Stimulated activated CD4-positive, alpha-beta T cell treated with anti-CD3 and anti-CD28 coated beads, TNF-alpha, amount 100 ng/mL, for 48 hours (primary cell): Measurements from ENCODE around the gene NPAS4.
A peak's percentile ranks its signal among the peaks of the same experiment; 100 is the strongest.
"Not testable (repeated sequence)": the region's sequence is repeated elsewhere in the genome, so short reads cannot be mapped to it uniquely, and the experiment has no call there.

Experiments
- DNase-seq, 3 donors: peaks; one replicate each; pipeline ENCODE4 v3.0.0-alpha.2; 2020; ENCODE audit warnings: low read depth in 3 of 3

Gene NPAS4

DNA sequence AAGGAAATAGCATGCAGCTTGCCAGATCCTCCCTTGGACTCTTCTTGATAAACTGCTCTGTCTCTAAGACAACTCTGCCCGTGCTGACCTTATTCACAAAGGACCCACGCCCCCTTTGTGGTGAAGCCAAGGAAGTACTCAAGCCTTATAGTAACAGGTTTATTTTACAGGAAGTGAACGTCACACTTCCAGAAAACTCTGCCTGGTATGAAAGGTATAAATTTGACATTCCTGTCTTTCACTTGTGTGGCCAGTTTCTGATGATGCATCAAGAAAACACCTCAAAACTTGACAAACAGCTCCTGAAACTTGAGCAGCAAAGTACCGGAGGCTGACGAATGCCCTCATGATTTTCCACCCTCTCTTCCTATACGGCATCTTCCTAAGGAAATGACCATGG, 33.4 kb downstream of the NPAS4 start:
- no peak for DNase-seq

DNA sequence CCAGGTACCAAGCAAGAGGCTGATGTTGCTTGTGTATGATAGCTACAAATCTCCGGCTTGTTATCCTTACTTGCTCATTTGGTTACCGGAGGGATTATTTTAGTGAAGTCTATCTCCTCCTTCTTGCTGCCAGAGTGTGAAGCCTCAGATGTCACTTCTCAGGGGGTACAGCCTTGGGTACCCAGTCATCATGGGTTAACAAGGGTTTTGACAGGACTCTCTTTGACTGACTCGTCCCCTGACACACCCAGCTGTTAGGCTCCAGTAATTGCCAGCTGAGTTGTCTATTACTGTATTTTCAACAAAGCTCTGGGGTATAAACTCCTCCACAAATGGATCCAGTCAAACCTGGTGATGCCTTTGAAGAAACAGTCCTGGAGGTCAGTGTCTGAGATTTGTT, 34.0 kb downstream of the NPAS4 start:
- no peak for DNase-seq

DNA sequence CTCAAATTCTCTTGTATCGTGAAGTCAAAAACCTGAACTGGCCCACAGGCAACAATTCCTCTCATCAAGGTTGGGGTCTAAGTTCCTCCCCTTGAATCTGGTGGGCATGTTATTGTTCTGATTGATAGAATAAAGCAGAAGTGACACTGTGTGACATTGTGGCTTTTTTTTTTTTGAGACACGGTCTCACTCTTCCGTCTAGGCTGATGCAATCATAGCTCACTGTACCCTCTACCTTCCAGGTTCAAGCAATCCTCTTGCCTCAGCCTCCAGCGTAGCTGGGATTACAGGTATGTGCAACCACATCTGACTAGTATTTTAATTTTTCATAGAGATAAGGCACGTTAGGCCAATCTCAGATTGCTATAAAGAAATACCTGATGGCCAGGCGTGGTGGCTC, 37.0 kb downstream of the NPAS4 start:
- no peak for DNase-seq

DNA sequence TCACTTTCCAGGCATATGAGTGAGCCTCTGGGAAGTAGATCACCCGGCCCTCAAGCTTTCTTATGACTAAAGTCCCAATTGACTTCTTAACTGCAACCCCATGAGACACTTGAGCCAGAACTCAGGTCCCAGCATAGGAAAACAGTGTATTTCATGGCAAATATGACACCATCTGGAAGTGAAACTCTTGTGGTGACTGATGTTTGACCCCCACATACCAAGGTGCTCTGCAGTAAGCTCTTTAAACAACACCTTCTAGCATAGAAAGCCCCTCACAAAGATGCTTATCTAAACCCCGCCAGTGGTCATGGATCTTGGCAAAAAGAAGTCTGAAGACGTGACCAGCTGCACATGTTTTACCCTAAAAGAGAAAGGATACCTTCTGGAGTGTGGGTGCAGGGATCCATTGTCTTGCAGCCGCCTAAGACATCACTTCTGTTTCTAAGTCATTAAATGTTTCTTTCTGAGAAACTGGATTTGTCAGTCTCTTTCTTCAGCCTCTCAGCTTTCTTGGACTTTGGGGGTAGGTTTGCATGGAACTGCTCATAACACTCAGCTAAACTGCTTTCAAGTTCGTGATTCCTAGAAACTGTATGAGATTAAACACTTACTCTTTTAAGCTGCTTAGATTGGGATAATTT, 38.4 kb downstream of the NPAS4 start:
- no peak for DNase-seq

DNA sequence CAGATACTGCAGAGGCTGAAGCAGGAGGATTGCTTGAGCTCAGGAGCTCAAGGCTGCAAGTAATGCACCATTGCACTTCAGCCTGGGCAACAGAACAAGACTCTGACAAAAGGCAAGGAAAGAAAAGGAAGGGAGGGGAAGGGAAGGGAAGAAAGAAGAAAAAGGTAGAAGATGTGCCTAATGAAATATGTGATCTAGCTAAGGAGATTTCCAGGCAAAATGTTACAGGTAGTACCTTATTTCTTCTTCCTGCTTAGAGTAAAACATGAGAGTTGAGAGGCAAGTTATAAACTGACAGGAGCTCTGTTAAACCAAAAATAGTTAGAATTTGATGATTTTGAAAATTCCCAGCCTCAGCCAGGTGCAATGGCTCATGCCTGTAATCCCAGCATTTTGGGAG, 41.2 kb downstream of the NPAS4 start:
- DNase-seq, result no peak

DNA sequence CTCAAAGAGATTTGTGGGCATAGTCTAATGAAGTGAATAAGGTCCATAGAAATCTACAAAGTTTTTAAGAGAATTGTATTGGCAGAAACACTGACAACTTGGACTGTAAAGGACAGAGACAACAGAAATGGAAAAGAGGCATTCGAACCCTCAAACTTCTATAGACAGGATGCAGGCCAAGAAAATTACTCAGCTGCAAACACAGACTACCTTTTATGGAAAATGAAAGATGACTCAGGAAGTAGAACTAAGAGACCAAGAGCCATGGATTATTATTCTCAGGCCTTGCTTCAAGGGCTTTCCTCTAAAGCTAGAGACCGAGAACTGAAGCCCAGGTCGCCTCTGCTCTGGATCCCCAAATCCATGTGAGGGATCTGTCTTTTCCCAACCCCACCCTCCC, 42.1 kb downstream of the NPAS4 start:
- DNase-seq, result no peak

DNA sequence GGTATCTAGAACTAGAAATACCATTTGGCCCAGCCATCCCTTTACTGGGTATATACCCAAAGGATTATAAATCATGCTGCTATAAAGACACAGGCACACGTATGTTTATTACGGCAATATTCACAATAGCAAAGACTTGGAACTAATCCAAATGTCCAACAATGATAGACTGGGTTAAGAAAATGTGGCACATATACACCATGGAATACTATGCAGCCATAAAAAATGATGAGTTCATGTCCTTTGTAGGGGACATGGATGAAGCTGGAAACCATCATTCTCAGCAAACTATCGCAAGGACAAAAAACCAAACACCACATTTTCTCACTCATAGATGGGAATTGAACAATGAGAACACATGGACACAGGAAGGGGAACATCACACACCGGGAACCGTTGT, 43.3 kb downstream of the NPAS4 start:
- DNase-seq, result not testable (repeated sequence)

DNA sequence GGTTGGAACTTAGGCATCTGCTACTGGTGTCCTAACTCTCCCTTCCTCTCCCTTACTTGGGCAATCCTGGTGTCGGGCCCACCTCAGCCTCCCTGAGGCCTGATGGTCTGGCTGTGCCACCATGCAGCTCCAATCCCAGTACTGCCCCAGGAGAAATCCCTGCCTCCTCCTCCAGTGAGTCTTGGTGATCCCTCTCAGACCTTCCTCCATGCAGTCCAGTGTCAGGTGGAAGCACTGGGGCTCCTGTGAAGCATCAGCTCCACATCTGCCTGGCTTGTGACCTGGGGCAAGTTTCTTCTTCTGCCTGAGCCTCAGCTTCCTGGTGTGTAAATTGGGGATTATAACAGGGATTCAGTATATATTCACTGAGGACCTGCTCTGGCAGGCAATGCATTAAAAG, 44.1 kb downstream of the NPAS4 start:
- no peak for DNase-seq

DNA sequence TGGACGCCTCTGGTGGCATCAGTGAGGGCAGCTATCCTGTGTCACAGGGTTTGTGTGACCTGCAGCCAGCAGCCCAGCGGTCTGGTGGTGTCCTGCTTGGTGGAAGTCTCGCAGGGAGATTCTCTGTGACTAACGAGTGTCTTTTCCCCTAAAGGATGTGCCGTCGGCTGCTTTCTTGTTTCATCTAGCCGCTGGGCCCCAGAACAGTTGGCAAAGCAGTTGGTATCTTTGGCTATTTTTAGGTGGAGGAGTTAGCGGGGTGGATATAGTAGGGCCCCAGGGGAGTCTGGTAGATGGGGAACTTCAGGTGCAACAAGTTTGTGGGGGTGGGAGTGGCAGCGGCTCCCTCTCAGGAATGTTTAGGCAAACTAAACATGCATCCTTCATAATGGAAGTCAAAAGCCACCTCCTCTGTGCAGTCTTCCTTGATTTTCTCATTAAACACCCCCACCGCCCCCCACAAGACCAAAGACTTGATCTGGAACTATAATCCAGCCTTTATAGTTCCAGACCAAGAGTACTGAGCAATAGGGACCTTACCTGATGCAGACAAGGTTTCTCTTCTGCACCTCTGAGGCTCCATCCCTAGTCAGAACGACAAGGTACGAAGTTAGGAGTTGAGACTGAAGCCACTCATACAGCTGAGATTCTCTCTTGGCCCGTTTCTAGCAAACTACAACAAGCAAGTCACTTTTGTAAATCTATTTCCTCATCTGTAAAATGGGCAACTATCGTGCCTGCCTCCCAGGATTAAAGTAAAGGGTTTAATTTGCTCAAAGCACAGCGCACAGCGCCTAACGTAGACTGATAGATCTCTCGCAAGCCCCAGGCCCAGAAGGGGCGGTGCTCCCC, 44.8 kb downstream of the NPAS4 start:
- no peak for DNase-seq

DNA sequence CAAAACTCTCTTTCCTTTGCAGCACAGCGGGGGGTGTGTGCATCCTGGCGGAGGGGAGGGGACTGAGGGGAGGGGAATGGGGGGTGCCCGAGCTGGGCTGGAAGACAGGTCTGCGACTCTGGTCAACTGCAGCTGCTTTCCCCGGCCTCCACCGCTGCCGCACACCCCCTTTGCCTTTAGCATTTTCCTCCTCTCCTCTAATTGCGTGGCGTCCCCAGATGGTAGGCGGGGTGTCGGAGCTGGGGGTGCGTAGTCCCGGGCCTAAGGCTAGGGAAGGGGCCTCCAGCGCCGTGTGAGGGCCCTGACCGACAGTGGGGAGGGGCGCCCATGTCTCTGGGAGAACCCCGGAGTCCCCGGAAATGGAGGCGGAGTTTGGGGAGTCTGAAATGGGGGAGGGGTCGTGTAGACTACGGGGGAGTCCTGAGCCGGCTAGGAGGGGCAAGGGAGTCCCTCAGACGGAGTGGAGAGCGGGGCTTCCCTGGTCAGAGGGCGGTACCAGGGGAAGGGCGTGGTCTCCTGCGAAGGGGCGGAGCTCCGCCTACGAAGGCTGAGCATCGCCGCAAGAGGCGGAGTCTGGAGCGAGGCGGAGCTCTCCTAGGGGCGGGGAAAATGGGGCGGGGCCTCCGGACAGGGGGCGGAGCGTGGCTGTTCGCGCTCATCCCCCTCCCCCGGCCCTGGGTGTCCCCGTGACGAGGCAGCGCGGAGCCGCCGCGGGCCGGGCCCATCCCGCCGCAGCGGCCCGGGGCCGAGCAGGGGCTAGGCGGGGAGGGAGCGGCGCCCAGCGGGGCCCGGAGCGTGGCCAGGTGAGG, 45.6 kb downstream of the NPAS4 start, which contains the start of gene PELI3:
TSS of gene PELI3 (plus strand) at position 681 of the 809 bp plus-strand sequence. CDS start 1,224 bp downstream, outside the sequence.
- peak; percentile 87 to 95 (median 93) for DNase-seq

DNA sequence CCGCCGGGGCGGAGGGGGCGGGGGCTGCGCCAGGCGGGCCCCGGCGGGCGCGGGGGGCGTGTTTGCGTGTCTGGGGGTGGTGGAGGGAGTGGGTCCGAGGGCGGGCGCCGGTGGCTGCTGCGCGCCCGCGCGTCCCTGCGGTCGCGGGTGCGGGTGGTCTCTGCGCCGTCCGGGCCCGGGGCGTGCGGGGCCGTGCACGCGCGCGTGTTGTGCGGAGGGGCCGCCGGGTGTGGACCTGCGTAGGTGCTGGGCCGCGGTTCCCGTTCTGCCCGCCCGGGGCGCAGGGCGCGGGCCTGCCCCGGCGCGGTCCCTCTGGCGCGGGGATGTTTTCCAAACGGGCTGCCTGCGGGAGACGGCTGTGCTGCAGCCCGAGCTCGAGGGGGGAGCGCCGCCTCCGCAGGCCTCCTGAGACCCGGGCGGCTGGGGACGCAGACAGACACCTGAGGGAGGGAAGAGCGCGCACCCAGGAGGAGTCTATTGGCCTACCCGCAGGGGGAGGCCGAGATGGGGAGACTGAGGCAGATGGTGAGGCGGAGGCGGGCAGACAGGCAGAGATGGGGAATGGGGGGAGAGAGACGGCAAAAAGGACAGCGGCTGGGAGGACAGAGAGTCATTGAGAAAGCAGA, 46.3 kb downstream of the NPAS4 start:
- DNase-seq, result no peak

DNA sequence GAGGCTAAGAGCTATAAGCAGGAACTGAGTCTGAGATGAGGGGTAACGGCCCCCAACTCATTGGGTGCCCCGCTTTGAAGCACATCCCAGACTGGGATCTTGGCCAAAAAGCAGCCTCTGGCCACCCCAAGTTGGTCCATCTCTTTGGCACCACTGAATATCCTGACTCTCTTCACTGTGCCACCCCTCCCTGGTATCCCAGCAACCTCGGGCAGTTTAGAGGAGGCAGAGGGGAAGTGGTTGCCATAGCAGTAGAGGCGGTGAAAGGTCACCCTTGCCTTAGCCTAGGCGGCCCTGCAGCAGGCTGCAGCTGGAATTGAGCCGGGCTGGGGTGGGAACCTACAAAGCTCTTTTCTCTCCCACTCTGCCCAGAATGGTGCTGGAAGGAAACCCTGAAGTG, 46.9 kb downstream of the NPAS4 start:
- no peak for DNase-seq

DNA sequence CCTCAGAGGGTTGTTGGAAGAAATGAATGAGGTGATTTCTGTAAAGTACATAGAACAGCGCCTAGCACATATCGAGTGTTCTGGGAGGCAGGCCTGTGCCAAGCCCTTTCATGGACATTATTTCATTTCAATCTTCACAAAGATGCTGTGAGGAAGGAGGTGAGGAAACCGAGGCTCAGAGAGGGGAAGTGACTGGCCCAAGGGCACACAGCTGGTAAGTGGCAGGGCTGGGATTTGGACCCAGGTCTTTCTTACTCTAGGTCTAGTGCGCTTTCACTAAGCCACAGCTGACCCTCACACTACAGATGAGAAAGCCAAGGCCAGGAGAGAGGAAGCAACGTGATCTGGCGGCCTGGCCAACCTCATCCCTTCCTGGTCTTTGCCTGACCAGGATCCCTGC, 47.9 kb downstream of the NPAS4 start:
- no peak for DNase-seq

DNA sequence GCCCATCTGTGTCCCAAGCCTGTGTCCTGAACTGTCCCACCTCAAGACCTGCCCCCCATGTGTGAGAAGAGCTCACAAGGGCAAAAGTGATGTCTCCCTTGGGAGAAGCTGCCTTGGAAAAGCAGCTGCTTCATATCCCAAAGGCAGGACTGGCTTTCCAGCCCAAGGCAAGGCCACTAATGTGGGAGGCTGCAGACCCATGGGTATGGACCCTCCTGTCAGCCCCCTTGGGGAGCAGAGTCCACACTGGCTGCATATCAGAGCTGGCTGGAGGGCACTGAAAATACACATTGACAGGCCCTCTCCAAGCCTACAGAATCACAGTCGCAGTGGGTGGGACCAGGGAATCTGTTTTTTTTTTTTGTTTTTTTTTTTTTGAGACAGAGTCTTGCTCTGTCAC, 48.6 kb downstream of the NPAS4 start:
- no peak for DNase-seq

DNA sequence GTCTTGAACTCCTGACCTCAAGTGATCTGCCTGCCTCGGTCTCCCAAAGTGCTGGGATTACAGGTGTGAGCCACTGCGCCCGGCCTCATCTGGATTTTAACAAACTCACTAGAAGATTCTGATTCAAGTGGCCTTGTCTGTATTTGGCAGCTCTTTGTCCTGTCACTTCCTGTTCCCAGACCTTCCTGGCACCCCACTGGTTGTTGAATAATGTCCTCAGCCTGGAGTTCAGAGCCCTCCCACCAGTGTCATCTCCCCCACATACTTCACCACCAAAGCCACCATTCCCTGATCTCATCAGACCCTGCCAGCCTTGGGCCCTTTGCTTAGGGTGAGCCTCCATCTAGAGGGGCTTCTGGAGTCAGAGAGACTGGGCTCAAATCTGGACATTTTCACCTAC, 49.2 kb downstream of the NPAS4 start:
- no peak for DNase-seq

DNA sequence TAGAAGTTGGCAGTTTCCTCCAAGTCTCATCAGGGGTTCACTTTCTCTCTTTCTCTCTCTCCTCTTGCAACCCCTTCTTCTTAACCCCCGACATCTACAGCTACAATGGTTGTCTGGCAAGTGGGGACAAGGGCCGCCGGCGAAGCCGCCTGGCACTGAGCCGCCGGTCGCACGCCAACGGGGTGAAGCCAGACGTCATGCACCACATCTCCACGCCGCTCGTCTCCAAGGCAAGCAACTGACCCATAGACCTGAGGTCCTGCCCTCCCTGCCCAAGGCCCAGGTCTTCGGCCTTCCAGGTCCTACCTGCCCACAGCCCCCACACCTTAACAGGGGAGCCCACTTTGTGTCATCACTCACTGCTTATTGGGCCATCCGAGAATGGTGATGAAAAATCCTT, 50.3 kb downstream of the NPAS4 start:
- DNase-seq, result no peak

DNA sequence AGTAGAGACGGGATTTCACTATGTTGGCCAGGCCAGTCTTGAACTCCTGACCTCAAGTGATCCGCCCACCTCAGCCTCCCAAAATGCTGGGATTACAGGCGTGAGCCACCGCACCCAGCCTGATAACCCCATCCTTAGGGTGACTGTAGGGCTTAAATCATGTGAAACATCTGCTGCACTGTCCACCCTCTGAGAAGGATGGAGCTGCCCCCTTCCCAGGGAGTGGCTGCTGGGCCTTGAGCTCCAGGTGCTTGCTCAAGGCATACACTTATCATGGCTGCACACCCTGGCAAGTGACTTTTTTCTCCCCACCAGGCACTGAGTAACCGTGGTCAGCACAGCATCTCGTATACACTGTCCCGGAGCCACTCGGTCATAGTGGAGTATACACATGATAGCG, 51.2 kb downstream of the NPAS4 start:
- no peak for DNase-seq

DNA sequence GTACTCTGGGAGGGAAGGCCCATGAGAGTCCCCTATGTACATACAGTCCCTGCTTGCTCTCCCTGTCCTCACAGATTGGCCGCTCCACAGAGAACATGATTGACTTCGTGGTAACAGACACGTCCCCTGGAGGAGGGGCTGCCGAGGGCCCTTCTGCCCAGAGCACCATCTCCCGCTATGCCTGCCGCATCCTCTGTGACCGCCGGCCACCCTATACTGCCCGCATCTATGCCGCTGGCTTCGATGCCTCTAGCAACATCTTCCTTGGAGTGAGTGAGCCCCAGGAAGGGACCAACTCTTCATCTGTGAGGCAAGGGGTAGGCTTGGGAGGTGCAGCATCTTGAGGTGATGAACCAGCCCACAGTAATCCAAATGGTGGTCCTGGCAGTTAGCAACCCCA, 52.3 kb downstream of the NPAS4 start:
- DNase-seq, result no peak

DNA sequence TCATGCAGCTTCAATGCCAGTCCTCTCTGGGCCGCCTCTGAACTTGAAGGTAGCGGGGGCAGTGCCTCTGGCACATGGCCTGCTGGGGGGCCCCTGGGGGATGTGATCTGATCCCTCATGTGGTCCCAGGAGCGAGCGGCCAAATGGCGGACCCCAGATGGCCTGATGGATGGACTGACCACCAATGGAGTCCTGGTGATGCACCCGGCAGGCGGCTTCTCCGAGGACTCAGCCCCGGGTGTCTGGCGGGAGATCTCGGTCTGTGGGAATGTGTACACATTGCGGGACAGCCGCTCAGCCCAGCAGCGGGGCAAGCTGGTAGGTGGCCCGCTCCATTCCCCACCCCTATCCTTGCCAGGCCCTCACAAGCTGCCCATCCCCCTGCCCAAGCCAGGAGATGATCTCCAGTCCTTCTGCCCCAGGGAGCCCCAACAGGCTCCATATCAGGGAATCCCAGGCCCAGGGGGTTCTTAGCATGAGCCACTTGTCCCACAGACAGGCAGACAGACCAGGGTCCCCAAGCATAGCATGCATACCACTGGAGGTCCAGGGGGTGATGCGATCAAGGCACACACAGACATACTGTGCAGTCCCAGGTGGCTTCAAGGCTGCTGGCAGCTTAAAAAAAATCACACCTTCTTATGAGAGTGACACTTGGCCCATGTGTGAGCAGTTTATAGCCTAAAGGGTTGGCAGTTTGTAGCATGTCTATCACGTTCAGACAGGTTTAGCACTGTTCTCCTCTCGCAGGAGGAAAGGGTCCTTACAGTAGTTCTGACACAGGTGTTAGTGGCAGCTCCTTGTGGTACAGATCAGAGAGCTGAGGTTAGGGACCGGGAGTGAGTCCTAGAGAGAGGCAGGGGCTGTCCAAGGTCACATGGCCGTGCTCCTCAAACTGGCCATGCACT, 53.0 kb downstream of the NPAS4 start:
- DNase-seq, result no peak

DNA sequence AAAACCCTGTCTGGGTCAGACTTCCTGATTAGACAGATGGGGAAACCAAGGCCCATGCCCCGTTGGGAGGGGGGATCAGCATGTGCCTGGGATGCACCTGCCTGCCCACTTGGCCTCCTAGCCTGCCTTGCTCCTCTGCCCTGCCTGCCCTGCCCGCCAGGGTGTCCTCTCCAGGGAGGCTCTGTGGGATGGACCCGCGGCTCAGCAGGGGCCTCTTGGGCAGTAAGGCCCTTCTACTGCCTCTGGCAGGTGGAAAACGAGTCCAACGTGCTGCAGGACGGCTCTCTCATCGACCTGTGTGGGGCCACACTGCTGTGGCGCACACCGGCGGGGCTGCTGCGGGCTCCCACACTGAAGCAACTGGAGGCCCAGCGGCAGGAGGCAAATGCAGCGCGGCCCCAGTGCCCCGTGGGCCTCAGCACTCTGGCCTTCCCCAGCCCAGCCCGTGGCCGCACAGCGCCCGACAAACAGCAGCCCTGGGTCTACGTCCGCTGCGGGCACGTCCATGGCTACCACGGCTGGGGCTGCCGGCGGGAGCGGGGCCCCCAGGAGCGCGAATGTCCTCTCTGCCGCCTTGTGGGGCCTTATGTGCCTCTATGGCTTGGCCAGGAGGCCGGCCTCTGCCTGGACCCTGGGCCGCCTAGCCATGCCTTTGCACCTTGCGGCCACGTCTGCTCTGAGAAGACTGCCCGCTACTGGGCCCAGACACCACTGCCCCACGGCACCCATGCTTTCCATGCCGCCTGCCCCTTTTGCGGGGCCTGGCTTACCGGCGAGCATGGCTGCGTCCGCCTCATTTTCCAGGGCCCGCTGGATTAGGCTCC, 54.7 kb downstream of the NPAS4 start:
- DNase-seq, result no peak
